ENCODE data around the gene MAPKBP1.

MAPKBP1 gene

GRCh38 chr15:41873711-41874110, 99.4 kb downstream of the MAPKBP1 start:
- DNase-seq: no peak

GRCh38 chr15:41874736-41875135, 100.5 kb downstream of the MAPKBP1 start:
- no peak for DNase-seq

- no peak for DNase-seq
Observed at GRCh38 chr15:41876007-41876406, 101.7 kb downstream of the MAPKBP1 start.

GRCh38 chr15:41876689-41877088, 102.4 kb downstream of the MAPKBP1 start:
- DNase-seq: no peak
